HG03280 (cell line): ENCODE results near the gene CTCF.

Experiments
- ATAC-seq: cut with Tn5 transposase; IDR thresholded peaks from one replicate; pipeline ENCODE4 v1.9.1; 2021; ENCODE audit warnings: mild to moderate bottlenecking, moderate library complexity; ENCODE audit not compliant: unreplicated experiment

The CTCF gene

DNA sequence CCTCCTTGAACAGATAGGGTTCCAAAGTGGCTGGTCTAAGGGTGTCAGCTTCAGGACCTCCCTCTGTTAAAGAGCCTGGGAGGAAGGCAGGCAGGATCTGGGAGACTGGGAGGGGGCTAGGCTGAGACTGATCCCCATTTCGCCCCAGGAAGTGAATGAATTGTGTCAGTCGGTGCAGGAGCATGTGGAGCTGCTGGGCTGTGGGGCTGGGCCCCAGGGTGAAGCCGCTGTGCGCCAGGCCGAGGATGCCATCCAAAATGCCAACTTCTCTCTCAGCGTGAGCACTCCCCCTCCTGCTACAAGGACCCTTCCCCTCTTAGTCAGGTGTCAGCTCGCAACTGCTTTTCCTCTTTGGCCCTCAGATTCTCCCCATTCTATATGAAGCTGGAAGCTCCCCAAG is 88.7 kb downstream of the CTCF start:
- no peak for ATAC-seq

DNA sequence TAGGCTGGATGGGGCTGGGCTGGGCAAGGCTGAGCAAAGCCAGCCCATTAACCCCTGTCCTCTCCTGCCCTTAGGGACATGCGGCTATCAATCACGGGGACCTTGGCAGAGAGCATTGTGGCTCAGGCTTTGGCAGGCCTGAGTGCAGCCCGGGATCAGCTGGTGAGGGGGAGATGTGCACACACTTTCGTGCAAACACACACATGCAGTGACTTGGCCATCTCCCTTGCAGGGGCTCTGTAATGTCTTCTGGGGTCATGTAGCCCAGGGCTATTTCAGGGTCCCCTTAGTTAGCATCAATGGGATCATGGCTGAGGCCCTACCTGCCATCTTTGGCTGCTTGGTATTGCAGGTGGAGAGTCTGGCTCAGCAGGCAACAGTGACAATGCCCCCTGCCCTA is 89.5 kb downstream of the CTCF start:
- no peak for ATAC-seq

DNA sequence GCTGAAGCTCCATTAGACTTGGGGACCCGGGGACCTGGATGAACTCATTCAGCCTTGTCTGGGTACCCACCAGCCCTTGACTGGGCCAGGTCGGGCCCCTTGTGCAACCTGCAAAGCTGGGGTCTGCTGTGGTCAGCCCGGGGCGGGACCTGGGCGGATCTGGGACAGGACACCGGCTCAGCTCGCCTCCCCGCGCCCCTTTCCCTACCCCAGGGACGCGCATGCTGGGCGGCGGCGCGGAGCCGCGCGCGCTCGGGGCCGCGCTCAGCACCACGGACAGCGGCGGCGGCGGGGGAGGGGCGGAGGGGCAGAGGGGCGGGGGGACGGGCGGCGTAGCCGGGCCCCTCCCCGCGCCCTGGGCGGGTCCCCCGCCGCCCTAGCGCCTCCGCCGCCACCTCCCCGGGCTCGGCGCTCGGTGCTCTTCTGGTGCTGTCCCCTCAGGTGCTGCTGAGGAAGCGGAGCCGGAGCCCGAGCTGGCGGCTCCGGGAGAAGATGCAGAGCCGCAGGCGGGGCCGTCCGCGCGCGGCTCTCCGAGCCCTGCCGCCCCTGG is 90.3 kb downstream of the CTCF start:
- no peak for ATAC-seq

DNA sequence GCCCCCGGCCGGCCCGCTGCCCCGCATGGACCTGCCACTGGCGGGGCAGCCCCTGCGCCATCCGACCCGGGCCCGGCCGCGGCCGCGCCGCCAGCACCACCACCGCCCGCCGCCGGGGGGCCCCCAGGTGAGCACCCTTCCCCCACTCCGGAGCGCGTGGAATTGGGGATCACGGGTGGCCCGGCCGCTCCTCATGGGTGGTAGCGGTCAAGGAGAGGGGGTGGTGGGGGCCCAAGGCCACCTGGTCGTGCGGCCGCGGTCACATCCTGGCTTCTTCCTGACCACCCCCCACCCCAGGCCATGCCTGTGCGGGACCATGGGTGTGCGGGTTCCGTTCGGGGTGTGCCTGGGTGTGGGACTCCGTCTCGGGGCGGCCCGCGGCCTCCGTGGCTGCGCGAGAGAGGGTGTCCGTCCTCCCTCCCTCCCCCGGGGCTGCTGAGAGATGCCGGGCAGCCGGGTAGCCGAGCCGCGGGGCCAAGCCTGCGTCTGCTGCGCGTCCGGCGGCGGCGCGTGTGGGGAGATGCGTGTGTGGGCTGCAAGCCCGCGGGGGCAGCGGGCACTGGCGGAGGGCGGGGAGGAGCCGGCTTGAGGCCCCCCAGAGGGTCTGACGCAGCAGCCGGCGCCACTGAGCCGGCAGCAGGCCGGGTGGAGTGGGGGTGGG is 90.9 kb downstream of the CTCF start:
- ATAC-seq, result no peak

DNA sequence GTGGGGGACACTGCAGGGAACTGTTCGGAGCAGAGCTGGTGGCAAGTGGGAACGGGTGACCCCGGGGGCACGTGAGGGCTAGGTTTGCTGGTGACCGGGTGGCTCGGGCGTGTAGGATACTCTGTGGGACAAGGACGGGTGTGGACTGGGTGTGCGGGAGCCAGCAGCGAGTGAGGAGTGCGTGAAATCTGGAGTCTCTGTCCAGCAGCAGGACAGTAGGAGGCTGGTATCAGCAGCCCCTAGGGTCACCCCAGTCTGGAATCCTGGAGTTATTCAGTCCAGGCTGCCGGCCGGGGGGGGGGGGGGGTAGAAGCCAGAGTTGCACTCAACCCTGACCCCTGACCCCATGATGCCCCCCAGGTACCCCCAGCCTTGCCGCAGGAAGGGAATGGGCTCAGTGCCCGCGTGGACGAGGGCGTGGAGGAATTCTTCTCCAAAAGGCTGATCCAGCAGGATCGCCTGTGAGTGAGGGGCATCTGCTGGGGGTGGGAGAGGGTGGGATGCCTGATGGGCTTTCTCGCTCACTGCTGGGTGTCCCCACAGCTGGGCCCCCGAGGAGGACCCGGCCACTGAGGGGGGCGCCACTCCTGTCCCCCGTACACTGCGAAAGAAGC is 91.6 kb downstream of the CTCF start:
- no peak for ATAC-seq

DNA sequence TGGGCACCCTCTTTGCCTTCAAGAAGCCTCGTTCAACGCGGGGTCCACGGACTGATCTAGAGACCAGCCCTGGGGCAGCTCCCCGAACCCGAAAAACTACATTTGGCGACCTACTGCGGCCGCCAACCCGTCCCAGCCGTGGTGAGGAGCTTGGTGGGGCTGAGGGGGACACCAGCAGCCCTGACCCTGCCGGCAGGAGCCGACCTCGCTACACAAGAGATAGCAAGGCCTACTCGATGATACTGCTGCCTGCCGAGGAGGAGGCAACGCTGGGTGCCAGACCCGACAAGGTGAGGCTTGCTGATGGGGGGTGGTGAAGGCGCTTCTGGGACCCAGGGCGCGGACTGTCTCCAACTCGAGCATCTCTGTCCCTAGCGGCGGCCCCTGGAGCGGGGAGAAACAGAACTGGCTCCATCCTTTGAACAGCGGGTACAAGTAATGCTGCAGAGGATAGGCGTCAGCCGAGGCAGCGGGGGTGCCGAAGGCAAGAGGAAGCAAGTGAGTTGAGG is 92.1 kb downstream of the CTCF start:
- no peak for ATAC-seq

DNA sequence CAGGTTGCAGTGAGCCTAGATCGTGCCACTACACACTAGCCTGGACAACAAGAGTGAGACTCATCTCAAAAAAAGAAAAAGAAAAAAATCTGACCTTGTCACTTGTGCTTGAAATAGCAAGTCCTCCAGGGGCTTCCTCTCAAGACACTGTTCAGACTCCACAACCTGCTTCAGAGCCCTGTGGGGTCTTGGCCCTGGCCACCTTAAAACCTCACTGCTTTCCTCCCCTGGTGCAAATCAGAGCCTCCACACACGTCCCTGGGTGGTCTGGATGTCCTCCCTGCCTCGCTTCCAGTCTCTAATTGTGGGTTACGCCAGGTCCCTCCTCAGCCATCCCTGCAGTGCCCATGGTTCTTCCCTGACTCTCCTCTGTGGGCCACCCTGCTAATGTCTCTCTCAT is 93.0 kb downstream of the CTCF start:
- no peak for ATAC-seq

DNA sequence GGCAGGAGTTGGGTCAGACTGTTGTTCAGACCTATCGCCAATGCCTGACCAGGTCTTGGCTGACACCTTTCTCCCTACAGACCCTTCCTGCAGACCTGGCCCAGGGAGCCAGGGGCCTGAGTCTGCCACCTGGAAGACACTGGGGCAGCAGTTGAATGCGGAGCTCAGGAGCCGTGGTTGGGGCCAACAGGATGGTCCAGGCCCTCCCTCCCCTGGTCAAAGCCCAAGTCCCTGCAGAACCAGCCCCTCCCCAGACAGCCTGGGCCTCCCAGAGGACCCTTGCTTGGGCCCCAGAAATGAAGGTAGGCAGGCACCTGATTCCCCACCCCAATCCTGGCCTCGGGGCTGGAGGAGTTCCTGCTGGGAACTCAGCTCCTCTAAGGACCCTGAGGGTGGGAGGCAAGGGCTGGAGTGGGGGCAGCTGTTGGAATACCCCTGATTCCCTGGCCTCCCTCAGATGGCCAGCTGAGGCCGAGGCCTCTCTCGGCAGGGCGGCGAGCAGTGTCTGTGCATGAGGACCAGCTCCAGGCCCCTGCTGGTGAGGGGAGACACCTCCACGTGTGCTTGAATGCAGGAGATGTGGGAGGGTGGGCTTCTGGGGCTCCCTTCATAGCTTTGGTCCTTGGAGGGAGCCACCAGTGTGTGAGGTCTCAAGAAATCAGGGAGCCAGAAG is 94.2 kb downstream of the CTCF start:
- no peak for ATAC-seq

DNA sequence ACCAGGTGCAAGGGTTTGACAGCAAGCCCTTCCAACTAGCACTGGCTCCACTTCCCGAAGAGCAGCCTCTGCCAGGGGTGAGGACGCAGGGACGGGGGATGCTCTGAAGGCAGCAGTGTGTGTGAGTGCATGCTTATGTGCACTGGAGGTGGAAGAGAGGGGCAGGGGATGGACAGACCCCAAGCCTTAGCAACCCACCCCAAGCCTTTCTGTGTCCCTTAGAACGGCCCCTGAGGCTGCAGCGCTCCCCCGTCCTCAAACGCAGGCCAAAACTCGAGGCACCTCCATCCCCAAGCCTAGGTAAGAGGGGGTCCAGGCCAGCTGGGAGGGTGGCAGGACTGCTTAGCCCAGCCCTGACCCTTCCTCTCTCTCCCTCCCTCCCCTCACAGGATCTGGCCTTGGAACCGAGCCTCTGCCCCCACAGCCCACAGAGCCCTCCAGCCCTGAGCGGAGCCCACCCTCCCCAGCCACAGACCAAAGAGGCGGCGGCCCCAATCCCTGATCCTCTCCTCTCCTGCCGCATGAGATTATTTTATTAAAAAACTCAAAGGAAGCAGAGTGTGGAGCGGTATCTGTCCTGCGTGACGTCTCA is 94.8 kb downstream of the CTCF start:
- no peak for ATAC-seq

DNA sequence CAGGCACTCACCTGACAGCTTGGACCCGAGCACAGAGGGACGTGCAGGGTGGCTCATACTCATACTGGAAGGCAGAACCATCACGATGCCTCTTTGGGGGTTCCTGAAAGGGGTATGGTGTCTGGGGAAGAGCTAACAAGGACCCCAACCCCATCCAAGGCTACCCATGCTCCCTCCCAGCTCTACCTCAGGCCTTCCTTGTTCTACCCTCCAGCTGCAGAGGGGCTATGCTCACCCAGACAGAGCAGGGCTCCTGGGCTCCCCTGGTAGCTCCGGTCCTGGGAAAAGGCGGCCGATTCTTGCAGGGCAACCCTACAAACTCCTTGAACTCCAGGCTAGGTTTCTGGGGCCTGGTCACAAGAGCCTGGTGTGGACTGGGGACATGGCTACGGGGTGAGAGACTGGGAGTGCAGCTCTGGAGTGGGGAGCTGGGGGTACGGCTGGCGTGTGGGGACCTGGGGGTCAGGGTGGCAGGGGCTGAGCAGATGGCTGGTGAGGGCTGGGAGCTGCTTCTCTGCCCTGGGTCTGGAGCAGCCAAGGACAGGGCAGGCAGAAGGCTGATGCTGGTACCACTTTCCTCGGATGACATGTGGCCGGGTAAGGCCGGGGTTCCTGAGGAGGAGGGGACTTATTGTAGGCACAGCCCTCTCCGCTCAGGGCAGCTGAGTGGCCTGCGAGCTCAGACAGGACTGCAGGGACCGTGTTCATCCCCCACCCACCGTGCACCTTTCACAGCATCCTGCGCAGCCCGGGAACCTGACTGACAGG is 95.6 kb downstream of the CTCF start:
- no peak for ATAC-seq

DNA sequence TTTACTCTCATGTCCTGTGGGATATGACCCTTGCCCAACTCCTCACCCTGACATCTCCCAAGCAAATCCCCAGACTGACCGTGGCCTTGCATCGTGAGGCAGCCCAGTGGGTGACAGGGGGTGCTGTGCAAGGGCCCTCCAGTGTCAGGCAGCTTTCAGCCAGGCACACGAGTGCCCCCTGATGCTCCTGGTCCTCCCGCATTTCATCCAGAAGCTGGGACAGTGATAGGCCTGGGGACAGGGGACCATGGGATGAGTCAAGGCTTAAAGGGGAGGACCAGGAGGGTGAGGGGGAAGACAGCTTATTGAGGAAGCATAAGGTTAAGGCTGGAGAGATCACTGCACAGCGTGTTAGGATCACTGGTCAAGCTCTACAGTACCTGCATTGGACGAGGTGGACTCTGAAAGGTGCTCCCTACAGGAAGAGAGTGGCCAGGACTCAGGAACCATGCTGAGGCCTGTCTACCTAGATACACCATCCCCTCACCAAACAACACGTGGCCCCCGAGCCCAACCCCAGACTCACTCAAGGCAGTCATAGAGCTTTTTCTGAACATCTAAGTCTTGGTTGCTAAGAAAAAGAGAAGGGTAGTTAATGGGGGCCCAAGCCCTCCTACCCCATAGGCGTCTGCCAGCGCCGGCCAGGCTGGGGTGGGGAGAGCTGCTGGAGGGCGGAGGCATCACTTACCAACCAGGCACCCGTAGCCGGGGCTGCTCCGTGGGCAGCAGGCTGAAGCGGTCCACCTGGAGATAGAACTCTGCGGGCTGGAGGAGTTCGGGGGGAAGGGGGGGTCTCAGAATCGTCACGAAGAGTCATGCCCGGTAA is 96.7 kb downstream of the CTCF start:
- ATAC-seq, result no peak

DNA sequence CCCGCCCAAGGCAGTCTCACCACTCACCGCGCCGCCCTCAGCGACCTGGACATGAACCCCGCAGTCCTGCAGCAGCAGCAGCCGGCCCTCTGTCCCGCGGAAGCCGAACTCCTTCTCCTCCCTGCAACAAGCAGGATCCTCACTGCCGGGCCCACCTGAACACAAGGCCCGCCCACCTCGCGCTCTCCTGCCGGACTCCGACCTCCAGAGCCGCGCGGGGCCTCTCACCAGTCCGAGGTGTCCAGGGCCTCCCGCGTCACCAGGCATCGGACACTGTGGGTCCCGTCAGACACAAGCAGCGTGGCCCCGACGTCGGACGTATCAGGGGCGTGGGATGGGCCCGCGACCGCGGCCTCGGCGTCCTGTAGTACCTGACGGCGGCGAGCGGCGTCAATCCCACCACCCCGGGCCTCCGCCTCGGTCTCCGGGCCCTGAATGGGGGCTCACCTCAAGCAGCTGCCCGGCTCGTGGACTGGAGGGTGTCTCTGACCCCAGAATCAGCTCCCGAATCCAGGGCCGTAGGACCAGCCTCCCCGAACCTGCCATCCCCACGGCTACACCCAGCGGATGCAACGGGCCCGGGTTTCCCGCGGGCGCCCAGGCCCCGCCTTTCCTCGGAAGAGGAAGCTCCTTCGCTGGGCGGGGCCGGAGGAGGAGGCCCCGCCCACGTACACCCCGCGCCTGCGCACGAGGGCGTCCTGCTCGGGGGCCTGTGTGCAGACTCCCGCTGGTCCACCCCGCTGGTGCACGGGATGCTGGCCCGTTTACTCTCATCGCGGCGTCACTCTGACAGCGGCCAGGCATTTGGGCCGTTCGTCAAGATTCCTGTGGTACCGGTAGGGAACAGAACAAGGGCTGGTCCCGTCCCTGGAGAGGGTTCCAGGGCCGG is 97.6 kb downstream of the CTCF start, which contains the start of gene ACD:
Gene ACD, minus strand, starts transcription at position 586 of the 889 bp plus-strand sequence. Its CDS starts 40 bp downstream, at position 546.
- ATAC-seq, result peak; percentile 65

DNA sequence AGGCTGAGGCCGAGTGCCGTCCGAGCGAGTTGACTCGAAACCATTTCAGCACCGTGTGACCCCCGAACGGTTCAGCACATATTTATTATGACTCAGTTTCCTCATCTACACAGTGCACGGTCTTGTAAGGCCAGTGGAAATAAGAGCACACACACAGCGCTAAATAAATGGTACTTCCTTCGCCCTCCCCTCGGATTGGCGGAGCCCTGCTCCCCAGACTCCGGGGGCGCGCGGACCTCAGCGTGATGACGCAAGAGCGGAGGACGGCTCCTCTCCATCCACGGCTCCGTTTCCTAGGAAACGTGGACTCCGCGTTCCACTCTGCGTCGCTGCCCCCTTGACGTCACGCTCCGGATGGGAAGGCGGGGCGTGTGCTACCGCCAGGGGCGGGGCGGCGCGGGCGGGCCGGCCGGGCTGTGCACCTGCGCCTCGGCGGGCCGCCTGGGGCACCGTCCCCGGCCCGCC is 98.3 kb downstream of the CTCF start, which contains the start of gene PARD6A:
Gene PARD6A, plus strand, starts transcription at position 397 of the 465 bp plus-strand sequence. CDS start 79 bp downstream, outside the sequence.
- peak; percentile 77 for ATAC-seq

DNA sequence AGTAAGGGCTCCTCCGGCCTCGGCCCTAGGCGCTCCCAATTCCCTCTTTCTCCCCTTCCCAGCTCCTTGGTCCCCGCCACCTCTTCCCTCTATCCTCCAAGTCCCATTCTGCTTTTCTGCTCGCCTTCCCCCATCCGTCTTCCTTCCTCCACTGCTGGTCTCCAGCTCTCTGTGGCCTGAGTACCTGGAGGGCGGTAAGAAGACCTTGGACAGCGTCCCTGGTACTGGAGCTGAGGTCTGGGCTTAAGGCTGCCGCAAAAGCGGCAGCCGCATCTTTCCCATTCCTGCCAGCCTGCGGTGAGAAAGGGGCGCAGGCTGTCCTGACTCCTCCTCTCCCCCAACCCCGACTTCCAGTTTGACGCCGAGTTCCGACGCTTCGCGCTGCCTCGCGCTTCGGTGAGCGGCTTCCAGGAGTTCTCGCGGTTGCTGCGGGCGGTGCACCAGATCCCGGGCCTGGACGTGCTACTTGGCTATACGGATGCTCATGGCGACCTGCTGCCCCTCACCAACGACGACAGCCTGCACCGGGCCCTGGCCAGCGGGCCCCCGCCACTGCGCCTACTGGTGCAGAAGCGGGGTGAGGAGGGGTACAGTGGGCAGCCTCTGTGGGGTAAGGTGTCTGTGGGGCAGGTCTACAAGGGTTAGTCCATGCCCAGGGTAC is 98.9 kb downstream of the CTCF start:
- no peak for ATAC-seq

DNA sequence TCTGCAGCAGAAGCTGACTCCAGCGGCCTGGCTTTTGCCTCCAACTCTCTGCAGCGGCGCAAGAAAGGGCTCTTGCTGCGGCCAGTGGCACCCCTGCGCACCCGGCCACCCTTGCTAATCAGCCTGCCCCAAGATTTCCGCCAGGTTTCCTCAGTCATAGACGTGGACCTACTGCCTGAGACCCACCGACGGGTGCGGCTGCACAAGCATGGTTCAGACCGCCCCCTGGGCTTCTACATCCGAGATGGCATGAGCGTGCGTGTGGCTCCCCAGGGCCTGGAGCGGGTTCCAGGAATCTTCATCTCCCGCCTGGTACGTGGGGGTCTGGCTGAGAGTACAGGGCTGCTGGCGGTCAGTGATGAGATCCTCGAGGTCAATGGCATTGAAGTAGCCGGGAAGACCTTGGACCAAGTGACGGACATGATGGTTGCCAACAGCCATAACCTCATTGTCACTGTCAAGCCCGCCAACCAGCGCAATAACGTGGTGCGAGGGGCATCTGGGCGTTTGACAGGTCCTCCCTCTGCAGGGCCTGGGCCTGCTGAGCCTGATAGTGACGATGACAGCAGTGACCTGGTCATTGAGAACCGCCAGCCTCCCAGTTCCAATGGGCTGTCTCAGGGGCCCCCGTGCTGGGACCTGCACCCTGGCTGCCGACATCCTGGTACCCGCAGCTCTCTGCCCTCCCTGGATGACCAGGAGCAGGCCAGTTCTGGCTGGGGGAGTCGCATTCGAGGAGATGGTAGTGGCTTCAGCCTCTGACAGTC is 99.7 kb downstream of the CTCF start:
- no peak for ATAC-seq

DNA sequence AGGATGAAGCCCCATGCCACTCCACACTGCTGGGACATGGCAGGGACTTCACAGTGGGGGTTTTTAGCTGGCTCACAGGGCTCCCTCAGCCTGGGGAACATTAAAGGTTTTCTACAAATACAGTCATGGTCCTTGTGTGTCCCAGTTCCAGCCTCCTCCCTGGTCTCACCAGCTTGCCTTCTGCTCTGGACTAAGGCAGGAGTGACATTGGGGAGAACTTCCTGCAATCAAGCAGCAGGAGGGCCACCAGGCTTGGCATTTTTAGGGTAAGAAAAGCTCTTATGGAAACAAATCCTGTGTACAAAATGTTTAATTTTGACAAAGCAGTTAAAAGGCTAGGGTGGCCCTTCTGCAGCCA is 100.3 kb downstream of the CTCF start:
- no peak for ATAC-seq

DNA sequence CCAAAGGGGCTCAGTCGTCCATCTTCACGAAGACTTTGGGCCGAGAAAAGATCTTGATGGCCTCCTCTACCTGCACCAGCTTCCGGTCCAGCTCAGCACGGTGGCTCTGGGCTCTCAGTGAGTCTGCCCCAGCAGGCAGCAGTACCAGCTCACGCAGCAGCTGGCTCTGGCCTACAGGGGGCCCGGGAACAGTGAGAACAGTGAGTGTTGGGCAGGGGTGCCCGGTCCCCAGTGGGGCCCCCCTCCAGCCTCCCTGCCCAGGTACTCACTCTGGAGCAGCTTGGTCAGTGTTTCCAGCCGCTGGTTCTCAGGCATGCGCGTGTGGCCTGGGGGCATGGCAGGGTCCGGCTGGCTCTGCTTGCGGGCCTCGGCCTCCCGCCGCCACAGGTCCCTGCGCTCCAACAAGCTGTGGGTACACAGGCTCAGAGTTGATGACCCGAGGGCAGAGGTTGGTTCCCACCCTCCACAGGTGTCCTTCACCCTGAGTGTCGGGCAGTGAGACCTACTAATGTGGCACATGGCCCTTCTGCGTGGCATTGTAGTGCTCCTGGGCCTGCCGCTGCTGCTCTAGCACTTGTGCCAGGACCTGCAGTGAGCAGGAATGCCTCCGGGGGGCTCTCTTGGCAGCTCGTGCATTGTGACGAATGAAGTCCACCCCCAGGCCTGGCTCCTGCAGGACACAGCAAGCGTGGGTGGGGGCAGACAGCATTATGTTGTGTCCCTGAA is 101.0 kb downstream of the CTCF start:
- no peak for ATAC-seq
